ENCODE data around the gene MYBBP1A. TPM values are rescaled to one million over a fixed set of nuclear protein-coding genes. Genes with fewer than 3 reads are reported as not detected.

Gene MYBBP1A
- total and polyA plus RNA-seq, 2 of the 13 experiments (the other 11 are each of a cell fraction or from before 2014, with no cell fraction given), result 18.6 to 54.8 TPM

- CTCF ChIA-PET (ENCODE audit: low intra/inter-chr PET ratio, low total read pairs), result no interaction called here
- peaks cover 15% of the 10 kb centered on the region for H3K4me1 ChIP-seq (ENCODE audit: insufficient read depth, low read length)
- BruUV-seq (replicated peaks), result no TSS peak
- POLR2A ChIA-PET, result no interaction called here
- no peak overlapping the region for H3K27ac ChIP-seq (ENCODE audit: extremely low read length, insufficient read depth, low read length)
- no peak overlapping the region for H3K4me3 ChIP-seq (replicated peaks in 1 of 3; ENCODE audit: insufficient read depth in 1 of 3, low read depth in 2 of 3, low read length in 3 of 3)
- intact Hi-C loops (cut with micrococcal nuclease; ENCODE audit: unreplicated experiment), result no loop called here
- no peak for DNase-seq (ENCODE audit: low spot score)
- in situ Hi-C loops (cut with HindIII; ENCODE audit: extremely low pct_ligation_motif_present, low pct_unique_long_range_greater_than_20kb), result no loop called here
- no peak for FAIRE-seq
- no peak overlapping the region for H3K9ac ChIP-seq (ENCODE audit: insufficient read depth, low read depth, low read length)
- TF ChIP-seq FLYWCH1 (CRISPR knock-in tag; IDR thresholded peaks at IDR 0.05) (no peak), ZSCAN22 (CRISPR knock-in tag; IDR thresholded peaks at IDR 0.05) (no peak), ZBTB7A (CRISPR knock-in tag; IDR thresholded peaks at IDR 0.05) (no peak), CBFB (CRISPR knock-in tag; IDR thresholded peaks at IDR 0.05) (no peak), HMG20A (CRISPR knock-in tag; IDR thresholded peaks at IDR 0.05; ENCODE audit: borderline replicate concordance) (no peak), MYNN (CRISPR knock-in tag; IDR thresholded peaks at IDR 0.05; ENCODE audit: low read depth) (no peak), ZNF776 (CRISPR knock-in tag; IDR thresholded peaks at IDR 0.05) (no peak), ZNF143 (CRISPR knock-in tag; IDR thresholded peaks at IDR 0.05) (no peak), HNF1B (CRISPR knock-in tag; IDR thresholded peaks at IDR 0.05) (no peak), POGZ (CRISPR knock-in tag; IDR thresholded peaks at IDR 0.05) (no peak), ATF7 (IDR thresholded peaks at IDR 0.05) (no peak), ATF7 (CRISPR knock-in tag; IDR thresholded peaks at IDR 0.05) (no peak), JUN (CRISPR knock-in tag; IDR thresholded peaks at IDR 0.05) (no peak), KLF16 (CRISPR knock-in tag; IDR thresholded peaks at IDR 0.05) (no peak)
- TF ChIP-seq, protein P1, sequence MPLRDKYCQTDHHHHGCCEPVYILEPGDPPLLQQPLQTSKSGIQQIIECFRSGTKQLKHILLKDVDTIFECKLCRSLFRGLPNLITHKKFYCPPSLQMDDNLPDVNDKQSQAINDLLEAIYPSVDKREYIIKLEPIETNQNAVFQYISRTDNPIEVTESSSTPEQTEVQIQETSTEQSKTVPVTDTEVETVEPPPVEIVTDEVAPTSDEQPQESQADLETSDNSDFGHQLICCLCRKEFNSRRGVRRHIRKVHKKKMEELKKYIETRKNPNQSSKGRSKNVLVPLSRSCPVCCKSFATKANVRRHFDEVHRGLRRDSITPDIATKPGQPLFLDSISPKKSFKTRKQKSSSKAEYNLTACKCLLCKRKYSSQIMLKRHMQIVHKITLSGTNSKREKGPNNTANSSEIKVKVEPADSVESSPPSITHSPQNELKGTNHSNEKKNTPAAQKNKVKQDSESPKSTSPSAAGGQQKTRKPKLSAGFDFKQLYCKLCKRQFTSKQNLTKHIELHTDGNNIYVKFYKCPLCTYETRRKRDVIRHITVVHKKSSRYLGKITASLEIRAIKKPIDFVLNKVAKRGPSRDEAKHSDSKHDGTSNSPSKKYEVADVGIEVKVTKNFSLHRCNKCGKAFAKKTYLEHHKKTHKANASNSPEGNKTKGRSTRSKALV (CRISPR knock-in tag; IDR thresholded peaks at IDR 0.05), result no peak
- TF ChIP-seq, protein P2, sequence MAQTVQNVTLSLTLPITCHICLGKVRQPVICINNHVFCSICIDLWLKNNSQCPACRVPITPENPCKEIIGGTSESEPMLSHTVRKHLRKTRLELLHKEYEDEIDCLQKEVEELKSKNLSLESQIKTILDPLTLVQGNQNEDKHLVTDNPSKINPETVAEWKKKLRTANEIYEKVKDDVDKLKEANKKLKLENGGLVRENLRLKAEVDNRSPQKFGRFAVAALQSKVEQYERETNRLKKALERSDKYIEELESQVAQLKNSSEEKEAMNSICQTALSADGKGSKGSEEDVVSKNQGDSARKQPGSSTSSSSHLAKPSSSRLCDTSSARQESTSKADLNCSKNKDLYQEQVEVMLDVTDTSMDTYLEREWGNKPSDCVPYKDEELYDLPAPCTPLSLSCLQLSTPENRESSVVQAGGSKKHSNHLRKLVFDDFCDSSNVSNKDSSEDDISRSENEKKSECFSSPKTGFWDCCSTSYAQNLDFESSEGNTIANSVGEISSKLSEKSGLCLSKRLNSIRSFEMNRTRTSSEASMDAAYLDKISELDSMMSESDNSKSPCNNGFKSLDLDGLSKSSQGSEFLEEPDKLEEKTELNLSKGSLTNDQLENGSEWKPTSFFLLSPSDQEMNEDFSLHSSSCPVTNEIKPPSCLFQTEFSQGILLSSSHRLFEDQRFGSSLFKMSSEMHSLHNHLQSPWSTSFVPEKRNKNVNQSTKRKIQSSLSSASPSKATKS (CRISPR knock-in tag; IDR thresholded peaks at IDR 0.05), result no peak
- TF ChIP-seq, protein P3, sequence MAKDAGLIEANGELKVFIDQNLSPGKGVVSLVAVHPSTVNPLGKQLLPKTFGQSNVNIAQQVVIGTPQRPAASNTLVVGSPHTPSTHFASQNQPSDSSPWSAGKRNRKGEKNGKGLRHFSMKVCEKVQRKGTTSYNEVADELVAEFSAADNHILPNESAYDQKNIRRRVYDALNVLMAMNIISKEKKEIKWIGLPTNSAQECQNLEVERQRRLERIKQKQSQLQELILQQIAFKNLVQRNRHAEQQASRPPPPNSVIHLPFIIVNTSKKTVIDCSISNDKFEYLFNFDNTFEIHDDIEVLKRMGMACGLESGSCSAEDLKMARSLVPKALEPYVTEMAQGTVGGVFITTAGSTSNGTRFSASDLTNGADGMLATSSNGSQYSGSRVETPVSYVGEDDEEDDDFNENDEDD (CRISPR knock-in tag; IDR thresholded peaks at IDR 0.05; ENCODE audit: borderline replicate concordance), result no peak
- H3K79me2 ChIP-seq (ENCODE audit: insufficient read depth, low read length), result no peaks in the 10 kb centered on the region
- H3K4me2 ChIP-seq (ENCODE audit: low read depth, low read length), result no peak overlapping the region
- no peaks in the 10 kb centered on the region for H3K36me3 ChIP-seq (replicated peaks in 1 of 2; ENCODE audit: control insufficient read depth in 1 of 2, insufficient read depth in 2 of 2, low read length in 2 of 2)
- H2AFZ ChIP-seq (ENCODE audit: low read length), result no peak overlapping the region
- 53% methylated on average over 8 of the region's 8 CpGs for WGBS (ENCODE audit: low lambda C conversion rate)
- no peaks in the 10 kb centered on the region for H3K9me3 ChIP-seq (ENCODE audit: low read length)
- no peaks in the 10 kb centered on the region for H4K20me1 ChIP-seq (ENCODE audit: insufficient read depth, low read length)
- no peak for ATAC-seq
- peaks cover 4 to 69% of the 10 kb centered on the region in 2 experiments for H3K27me3 ChIP-seq (ENCODE audit: control insufficient read depth in 1 of 2, insufficient read depth in 2 of 2, low read length in 2 of 2)
Observed at GRCh38 chr17:4520894-4521600, 34.1 kb downstream of the MYBBP1A start.
